Breast epithelium (tissue), 3 donors: Measurements from ENCODE around the gene IGSF9B.

ENCODE experiments used
- CTCF ChIP-seq, 3 donors: fragments of 450-650 bp; IDR thresholded peaks; one replicate each; pipeline ENCODE4 v1.5.1; 2016 to 2017; ENCODE audit warnings: antibody characterized with exemption in 3 of 3, mild to moderate bottlenecking in 3 of 3, moderate library complexity in 3 of 3
- POLR2A ChIP-seq: fragments of 450-650 bp; IDR thresholded peaks from one replicate; pipeline ENCODE4 v1.6.1; 2016; ENCODE audit warnings: antibody characterized with exemption, mild to moderate bottlenecking, moderate library complexity
- POLR2AphosphoS5 ChIP-seq, 3 donors: sonication (generic); formaldehyde crosslinking; IDR thresholded peaks; one replicate each; pipeline ENCODE4 v1.6.1; 2017; ENCODE audit warnings: antibody characterized with exemption in 3 of 3

DNA sequence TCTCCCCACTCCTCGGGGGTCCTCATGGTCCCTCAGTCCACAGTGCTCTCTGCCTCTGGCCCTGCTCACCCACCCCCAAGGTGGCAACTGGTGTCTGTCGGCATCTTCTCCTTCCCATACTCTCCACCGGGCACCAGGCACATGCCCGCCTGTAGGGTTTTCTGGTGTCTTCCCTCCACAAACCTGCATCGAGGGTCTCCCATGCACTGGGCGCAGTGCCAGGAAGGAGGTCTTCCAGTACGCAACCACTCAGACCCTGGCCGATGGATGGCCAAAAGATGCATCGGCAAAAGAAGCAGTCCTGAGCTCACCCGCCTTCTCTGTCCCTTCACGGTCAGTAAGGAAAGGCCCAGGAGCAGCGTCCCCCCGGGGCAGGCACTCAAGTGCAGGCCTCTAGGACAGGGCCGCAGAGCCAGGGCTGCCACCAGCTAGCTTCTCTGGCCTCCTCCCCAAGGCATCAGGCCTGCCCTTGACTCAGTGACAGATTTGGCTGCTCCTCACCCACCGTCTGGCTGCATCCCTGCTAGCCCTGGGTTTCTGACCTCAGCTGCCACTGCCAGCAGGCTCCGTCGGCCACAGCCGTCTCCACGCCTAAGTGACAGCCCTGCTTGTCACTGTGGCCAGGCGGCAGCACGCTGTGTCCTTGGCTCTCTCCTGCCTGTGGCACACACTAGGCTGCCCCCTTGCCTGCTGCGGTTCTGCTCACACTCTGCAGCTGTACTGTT, 32.1 kb upstream of the IGSF9B start:
- no peak for TF ChIP-seq CTCF (IDR thresholded peaks at IDR 0.05)
- no peak for TF ChIP-seq POLR2AphosphoS5 (IDR thresholded peaks at IDR 0.05)
- TF ChIP-seq POLR2A = no peak
